Measurements from ENCODE around the gene CIDEC. TPM values are rescaled to one million over a fixed set of nuclear protein-coding genes. Genes with fewer than 3 reads are reported as not detected.

CIDEC gene
- total and polyA plus RNA-seq, 3 donors from 2014 or later, result 1.1 to 2.9 (median 1.6) TPM

GRCh38 chr3:9887480-9887879 is 7.4 kb upstream of the CIDEC start:
- H3K4me3 ChIP-seq, result no peak overlapping the region
- DNase-seq, result no peak
- no peak for TF ChIP-seq POLR2A (IDR thresholded peaks at IDR 0.05)
- TF ChIP-seq, protein P1, sequence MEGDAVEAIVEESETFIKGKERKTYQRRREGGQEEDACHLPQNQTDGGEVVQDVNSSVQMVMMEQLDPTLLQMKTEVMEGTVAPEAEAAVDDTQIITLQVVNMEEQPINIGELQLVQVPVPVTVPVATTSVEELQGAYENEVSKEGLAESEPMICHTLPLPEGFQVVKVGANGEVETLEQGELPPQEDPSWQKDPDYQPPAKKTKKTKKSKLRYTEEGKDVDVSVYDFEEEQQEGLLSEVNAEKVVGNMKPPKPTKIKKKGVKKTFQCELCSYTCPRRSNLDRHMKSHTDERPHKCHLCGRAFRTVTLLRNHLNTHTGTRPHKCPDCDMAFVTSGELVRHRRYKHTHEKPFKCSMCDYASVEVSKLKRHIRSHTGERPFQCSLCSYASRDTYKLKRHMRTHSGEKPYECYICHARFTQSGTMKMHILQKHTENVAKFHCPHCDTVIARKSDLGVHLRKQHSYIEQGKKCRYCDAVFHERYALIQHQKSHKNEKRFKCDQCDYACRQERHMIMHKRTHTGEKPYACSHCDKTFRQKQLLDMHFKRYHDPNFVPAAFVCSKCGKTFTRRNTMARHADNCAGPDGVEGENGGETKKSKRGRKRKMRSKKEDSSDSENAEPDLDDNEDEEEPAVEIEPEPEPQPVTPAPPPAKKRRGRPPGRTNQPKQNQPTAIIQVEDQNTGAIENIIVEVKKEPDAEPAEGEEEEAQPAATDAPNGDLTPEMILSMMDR (IDR thresholded peaks at IDR 0.05), result no peak
- no peaks in the 10 kb centered on the region for H3K9me3 ChIP-seq
- no peaks in the 10 kb centered on the region for H3K36me3 ChIP-seq (ENCODE audit: low read depth, missing control alignments)
- peaks cover 16% of the 10 kb centered on the region for H3K4me1 ChIP-seq
- no peak overlapping the region for H3K27ac ChIP-seq
- WGBS, 2 donors, result 89 to 92% methylated on average over 5 of the region's 5 CpGs
- intact Hi-C loops (cut with DNase I; ENCODE audit: low total_unique reads), result no loop called here
- no peaks in the 10 kb centered on the region for H3K27me3 ChIP-seq

DNA sequence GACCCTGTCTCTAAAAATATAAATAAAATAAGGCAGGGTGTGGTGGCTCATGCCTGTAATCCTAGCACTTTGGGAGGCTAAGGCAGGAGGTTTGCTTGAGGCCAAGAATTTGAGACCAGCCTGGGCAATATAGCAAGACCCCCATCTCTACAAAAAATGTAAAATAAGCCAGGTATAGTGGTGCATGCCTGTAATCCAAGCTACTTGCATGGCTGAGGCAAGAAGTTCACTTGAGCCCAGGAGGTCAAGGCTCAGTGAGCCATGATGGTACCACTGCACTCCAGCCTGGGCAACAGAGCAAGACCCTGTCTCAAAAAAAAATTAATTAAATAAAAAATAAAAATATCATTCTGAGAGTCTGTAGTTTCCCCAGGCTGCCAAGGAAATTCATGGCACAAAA is 6.3 kb upstream of the CIDEC start:
- intact Hi-C loops (cut with DNase I; ENCODE audit: low total_unique reads), result no loop called here
- TF ChIP-seq POLR2A (IDR thresholded peaks at IDR 0.05), result no peak
- TF ChIP-seq, protein P1 (IDR thresholded peaks at IDR 0.05), result no peak

DNA sequence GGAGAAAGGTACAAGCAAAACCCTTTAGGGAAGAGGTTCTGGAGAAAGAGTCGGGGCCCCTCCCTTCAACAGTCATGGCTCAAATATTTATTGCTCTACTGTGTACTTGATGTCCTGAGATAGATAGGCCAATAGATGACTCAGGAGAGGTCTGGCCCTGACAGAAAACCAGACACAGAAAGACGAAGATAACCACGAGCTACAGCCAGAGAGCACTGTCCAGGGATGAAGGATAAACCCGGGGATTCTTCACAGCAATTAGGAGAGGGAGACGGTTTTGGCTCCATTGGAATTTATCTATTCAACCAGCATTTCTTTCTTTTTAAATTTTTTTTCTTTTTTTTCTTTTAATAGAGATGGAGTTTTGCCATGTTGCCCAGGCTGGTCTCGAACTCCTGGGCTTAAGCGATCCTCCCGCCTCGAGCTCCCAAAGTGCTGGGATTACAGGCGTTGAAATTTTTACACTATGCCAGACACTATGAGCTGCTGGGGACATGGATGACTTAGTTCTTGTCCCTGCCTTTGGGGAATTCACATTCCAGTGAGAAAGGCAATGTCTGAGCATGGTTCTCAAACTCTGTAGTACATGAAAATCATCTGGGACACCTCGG is 4.6 kb upstream of the CIDEC start:
- intact Hi-C loops (cut with DNase I; ENCODE audit: low total_unique reads), result no loop called here
- 75 to 83% methylated on average over 11 of the region's 11 CpGs for WGBS, 2 donors
- Histone ChIP-seq H3K27me3 (no peaks in the 10 kb centered on the region), H3K4me1 (peaks cover 9% of the 10 kb centered on the region), H3K9me3 (no peaks in the 10 kb centered on the region), H3K36me3 (ENCODE audit: low read depth, missing control alignments) (no peaks in the 10 kb centered on the region), H3K4me3 (no peak overlapping the region), H3K27ac (no peak overlapping the region)
- TF ChIP-seq, protein P1 (IDR thresholded peaks at IDR 0.05), result no peak
- no peak for TF ChIP-seq POLR2A (IDR thresholded peaks at IDR 0.05)
- no peak for DNase-seq

More for the DNA sequence above, 6.3 kb upstream of the CIDEC start:
- Histone ChIP-seq H3K4me3 (no peak overlapping the region), H3K9me3 (no peaks in the 10 kb centered on the region), H3K4me1 (peaks cover 13% of the 10 kb centered on the region), H3K27me3 (no peaks in the 10 kb centered on the region), H3K27ac (no peak overlapping the region), H3K36me3 (ENCODE audit: low read depth, missing control alignments) (no peaks in the 10 kb centered on the region)
- DNase-seq, result no peak

GRCh38 chr3:9883706-9884554 is 3.9 kb upstream of the CIDEC start:
- Histone ChIP-seq H3K27me3 (no peaks in the 10 kb centered on the region), H3K4me3 (no peak overlapping the region), H3K4me1 (peaks cover 2% of the 10 kb centered on the region), H3K36me3 (ENCODE audit: low read depth, missing control alignments) (no peaks in the 10 kb centered on the region), H3K27ac (no peak overlapping the region), H3K9me3 (no peaks in the 10 kb centered on the region)
- TF ChIP-seq, protein P1 (IDR thresholded peaks at IDR 0.05), result no peak
- TF ChIP-seq POLR2A (IDR thresholded peaks at IDR 0.05), result no peak
- 75 to 83% methylated on average over 7 of the region's 7 CpGs for WGBS, 2 donors
- intact Hi-C loops (cut with DNase I; ENCODE audit: low total_unique reads), result no loop called here
- no peak for DNase-seq

Measured in testis (tissue), 3 donors.